Activated naive CD8-positive, alpha-beta T cell (primary cell): ENCODE results near the gene PLAU.
A peak's percentile ranks its signal among the peaks of the same experiment; 100 is the strongest.
"Not testable (repeated sequence)": the region's sequence is repeated elsewhere in the genome, so short reads cannot be mapped to it uniquely, and the experiment has no call there.

ENCODE experiments used
- H3K27ac Mint-ChIP-seq: one replicate; pipeline ENCODE4 v1.8.0; 2021; ENCODE audit warnings: mixed read lengths
- H3K27me3 Mint-ChIP-seq: one replicate; pipeline ENCODE4 v1.8.0; 2021; ENCODE audit warnings: mixed read lengths
- H3K36me3 Mint-ChIP-seq: one replicate; pipeline ENCODE4 v1.8.0; 2021; ENCODE audit warnings: mixed read lengths
- H3K4me1 Mint-ChIP-seq: one replicate; pipeline ENCODE4 v1.8.0; 2021; ENCODE audit warnings: low read depth, mixed read lengths
- H3K4me3 Mint-ChIP-seq: one replicate; pipeline ENCODE4 v1.8.0; 2021; ENCODE audit warnings: mild to moderate bottlenecking, mixed read lengths
- H3K9me3 Mint-ChIP-seq: one replicate; pipeline ENCODE4 v1.8.0; 2021; ENCODE audit warnings: low read depth, mixed read lengths

The PLAU gene

GRCh38 chr10:73940634-73941221 is 29.8 kb downstream of the PLAU start:
- Mint-ChIP-seq H3K27me3 (peaks cover 1% of the 10 kb centered on the region), H3K4me3 (no peak overlapping the region), H3K36me3 (no peaks in the 10 kb centered on the region), H3K4me1 (peaks cover 4% of the 10 kb centered on the region), H3K27ac (no peak overlapping the region), H3K9me3 (no peaks in the 10 kb centered on the region)

DNA sequence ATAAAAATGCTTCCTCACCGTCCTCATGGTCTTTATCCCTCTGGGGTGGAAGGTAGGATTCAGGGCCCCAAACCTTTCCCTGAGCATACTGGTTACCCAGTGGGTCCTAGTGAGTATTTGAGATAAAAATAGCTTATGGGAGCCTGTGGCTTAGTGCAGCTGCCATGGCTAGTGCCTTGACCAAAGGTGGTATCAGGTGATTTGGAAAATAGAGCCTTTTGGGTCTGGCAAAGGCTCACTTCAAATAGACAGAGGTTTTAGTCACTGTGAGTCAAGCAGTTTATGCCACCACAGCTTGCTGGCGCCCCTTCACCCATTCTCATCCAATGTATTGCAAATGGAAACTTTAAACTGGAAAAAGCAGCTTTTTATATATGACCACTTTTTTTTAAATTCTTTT is 30.4 kb downstream of the PLAU start:
- Mint-ChIP-seq H3K27ac (no peak overlapping the region), H3K4me3 (no peak overlapping the region), H3K27me3 (peaks cover 1% of the 10 kb centered on the region), H3K4me1 (peaks cover 4% of the 10 kb centered on the region), H3K9me3 (no peaks in the 10 kb centered on the region), H3K36me3 (no peaks in the 10 kb centered on the region)

DNA sequence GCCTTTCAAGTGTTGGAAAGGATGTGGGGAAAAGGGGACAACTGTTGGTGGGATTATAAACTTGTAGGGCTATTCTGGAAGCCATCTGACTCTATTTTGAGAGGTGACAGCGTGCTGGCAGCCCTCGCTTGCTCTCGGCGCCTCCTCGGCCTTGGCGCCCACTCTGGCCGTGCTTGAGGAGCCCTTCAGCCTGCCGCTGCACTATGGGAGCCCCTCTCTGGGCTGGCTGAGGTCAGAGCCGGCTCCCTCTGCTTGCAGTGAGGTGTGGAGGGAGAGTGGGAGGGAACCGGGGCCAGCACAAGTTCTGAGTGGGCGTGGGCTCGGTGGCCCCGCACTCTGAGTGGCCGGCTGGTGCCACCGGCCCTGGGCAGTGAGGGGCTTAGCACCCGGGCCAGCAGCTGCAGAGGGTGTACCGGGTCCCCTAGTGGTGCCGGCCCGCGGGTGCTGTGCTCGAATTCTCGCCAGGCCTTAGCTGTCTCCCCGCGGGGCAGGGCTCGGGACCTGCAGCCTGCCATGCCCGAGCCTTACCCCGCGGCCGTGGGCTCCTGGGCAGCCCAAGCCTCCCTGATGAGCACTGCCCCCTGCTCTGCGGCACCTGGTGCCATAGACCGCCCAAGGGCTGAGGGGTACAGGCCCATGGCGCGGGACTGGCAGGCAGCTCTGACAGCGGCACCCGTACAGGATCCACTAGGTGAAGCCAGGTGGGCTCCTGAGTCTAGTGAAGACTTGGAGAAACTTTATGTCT is 33.6 kb downstream of the PLAU start:
- H3K9me3 Mint-ChIP-seq = no peaks in the 10 kb centered on the region
- H3K4me1 Mint-ChIP-seq = peaks cover 4% of the 10 kb centered on the region
- no peak overlapping the region for H3K27ac Mint-ChIP-seq
- H3K4me3 Mint-ChIP-seq = no peak overlapping the region
- H3K36me3 Mint-ChIP-seq = no peaks in the 10 kb centered on the region
- H3K27me3 Mint-ChIP-seq = peaks cover 1% of the 10 kb centered on the region

DNA sequence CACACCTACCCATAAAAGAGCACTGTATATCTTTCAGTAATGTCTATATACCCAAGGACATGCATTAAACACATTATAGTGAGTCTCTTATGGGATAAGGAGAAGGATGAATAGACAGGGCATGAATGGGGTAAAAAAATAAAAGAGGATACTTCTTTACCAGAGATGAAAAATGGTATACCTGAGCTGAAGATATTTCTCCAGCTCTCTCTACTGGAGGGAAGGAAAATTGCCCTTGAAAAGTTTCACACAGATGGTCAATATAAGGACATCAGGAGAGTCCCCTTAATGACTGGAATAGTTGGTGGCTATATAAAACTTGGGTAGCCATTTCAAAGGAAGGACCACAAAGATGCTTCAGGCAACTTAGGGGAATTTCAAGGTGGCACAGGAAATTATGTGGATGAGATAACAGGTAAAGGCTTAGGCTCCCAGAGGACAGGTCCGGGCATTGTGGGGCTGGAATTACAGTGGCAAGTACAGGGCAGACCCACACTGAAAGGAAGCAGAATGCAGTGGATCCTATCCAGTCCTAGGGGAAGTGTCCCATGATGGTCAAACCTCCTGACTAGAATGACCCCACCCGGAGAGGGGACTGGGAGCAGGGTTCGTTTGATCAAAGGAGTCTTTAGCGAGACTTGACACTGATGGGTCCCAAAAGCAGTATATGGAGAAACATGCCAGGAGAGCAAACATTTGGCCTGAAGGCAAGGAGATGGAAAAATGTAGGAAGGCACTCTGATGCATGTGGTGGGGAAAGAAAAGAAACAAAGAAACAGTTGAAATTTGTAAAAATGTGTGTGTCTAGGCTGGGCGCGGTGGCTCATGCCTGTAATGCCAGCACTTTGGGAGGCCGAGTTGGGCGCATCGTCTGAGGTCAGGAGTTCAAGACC is 35.6 kb downstream of the PLAU start:
- no peak overlapping the region for H3K27ac Mint-ChIP-seq
- H3K27me3 Mint-ChIP-seq = peaks cover 1% of the 10 kb centered on the region
- no peaks in the 10 kb centered on the region for H3K9me3 Mint-ChIP-seq
- H3K4me1 Mint-ChIP-seq = no peaks in the 10 kb centered on the region
- H3K4me3 Mint-ChIP-seq = no peak overlapping the region
- H3K36me3 Mint-ChIP-seq = no peaks in the 10 kb centered on the region

DNA sequence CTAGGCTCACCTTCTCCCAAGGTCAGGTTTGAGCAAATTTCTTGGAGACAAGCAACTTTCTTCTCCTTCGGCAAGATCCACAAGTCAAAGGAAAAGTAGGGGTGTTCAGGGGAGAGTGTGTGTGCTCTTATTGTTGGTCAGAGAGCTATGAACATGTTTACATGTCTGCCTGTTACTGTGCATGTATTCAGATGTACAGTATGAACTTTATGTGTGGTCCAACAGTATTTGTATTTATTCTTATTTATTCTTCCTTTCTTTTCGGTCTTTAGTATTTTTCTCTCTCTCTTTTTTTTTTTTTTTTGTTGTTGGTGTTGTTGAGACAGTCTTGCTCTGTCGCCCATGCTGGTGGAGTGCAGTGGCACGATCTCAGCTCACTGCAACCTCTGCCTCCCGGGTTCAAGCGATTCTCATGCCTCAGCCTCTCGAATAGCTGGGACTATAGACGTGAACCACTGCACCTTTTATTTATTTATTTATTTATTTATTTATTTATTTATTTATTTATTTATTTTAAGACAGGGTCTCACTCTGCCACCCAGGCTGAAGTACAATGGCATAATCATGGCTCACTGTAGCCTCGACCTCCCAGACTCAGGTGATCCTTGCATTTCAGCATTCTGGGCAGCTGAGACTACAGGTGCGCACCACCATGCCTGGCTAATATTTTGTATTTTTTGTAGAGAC is 38.2 kb downstream of the PLAU start:
- Mint-ChIP-seq H3K4me3 (no peak overlapping the region), H3K27me3 (no peaks in the 10 kb centered on the region), H3K27ac (no peak overlapping the region), H3K4me1 (peaks cover 5% of the 10 kb centered on the region), H3K36me3 (no peaks in the 10 kb centered on the region), H3K9me3 (no peaks in the 10 kb centered on the region)

- Mint-ChIP-seq H3K27me3 (no peaks in the 10 kb centered on the region), H3K9me3 (no peaks in the 10 kb centered on the region), H3K36me3 (no peaks in the 10 kb centered on the region), H3K4me1 (peaks cover 5% of the 10 kb centered on the region), H3K4me3 (no peak overlapping the region), H3K27ac (no peak overlapping the region)
Observed at GRCh38 chr10:73950155-73950948, 39.4 kb downstream of the PLAU start.

DNA sequence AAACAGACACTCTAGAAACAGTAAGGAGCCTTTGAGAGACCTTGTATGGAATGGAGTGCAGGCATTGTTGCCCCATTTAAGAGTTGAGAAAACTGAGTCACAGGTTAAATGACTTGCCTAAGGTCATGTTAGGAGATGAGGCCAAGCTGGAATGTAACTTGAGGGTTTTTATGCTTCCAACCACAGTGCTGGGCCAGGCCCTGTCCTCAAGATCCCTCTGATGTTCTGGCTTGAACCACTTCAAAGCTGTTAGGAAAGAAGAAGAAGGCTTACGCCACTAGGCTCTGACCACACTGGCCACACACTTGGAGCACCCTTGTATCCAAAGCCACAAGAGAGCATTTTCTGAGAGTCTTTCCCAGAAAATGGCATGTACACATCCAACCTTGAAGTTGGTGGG is 42.7 kb downstream of the PLAU start:
- no peaks in the 10 kb centered on the region for H3K36me3 Mint-ChIP-seq
- no peak overlapping the region for H3K27ac Mint-ChIP-seq
- H3K4me1 Mint-ChIP-seq = peaks cover 29% of the 10 kb centered on the region
- H3K27me3 Mint-ChIP-seq = no peaks in the 10 kb centered on the region
- no peaks in the 10 kb centered on the region for H3K9me3 Mint-ChIP-seq
- H3K4me3 Mint-ChIP-seq = no peak overlapping the region

DNA sequence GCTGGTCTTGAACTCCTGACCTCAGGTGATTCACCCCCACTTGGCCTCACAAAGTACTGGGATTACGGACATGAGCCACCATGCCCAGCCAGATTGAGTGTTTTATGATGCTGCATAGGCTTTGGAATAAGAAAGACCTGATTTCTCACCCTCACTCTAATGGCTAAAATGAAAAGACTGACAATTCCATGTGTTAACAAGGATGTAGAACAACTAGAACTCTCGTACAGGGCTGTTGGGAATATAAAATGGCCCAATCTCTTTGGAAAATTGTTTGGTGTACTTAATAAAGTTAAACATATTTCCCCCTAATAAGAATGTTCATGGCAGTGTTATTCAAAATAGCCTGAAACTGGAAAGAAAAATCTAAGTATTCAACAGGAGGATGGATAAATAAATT is 43.8 kb downstream of the PLAU start:
- Mint-ChIP-seq H3K36me3 (no peaks in the 10 kb centered on the region), H3K27me3 (no peaks in the 10 kb centered on the region), H3K4me1 (peaks cover 33% of the 10 kb centered on the region), H3K9me3 (no peaks in the 10 kb centered on the region), H3K27ac (no peak overlapping the region), H3K4me3 (no peak overlapping the region)

GRCh38 chr10:73955719-73956118 is 44.8 kb downstream of the PLAU start:
- Mint-ChIP-seq H3K9me3 (no peaks in the 10 kb centered on the region), H3K4me3 (no peak overlapping the region), H3K27me3 (no peaks in the 10 kb centered on the region), H3K36me3 (no peaks in the 10 kb centered on the region), H3K27ac (no peak overlapping the region), H3K4me1 (peaks cover 33% of the 10 kb centered on the region)

GRCh38 chr10:73956476-73957359 is 45.8 kb downstream of the PLAU start:
- Mint-ChIP-seq H3K4me3 (peak overlapping the region; percentile 52), H3K9me3 (no peaks in the 10 kb centered on the region), H3K27ac (peak overlapping the region; percentile 50), H3K4me1 (peaks cover 33% of the 10 kb centered on the region), H3K36me3 (no peaks in the 10 kb centered on the region), H3K27me3 (no peaks in the 10 kb centered on the region)

DNA sequence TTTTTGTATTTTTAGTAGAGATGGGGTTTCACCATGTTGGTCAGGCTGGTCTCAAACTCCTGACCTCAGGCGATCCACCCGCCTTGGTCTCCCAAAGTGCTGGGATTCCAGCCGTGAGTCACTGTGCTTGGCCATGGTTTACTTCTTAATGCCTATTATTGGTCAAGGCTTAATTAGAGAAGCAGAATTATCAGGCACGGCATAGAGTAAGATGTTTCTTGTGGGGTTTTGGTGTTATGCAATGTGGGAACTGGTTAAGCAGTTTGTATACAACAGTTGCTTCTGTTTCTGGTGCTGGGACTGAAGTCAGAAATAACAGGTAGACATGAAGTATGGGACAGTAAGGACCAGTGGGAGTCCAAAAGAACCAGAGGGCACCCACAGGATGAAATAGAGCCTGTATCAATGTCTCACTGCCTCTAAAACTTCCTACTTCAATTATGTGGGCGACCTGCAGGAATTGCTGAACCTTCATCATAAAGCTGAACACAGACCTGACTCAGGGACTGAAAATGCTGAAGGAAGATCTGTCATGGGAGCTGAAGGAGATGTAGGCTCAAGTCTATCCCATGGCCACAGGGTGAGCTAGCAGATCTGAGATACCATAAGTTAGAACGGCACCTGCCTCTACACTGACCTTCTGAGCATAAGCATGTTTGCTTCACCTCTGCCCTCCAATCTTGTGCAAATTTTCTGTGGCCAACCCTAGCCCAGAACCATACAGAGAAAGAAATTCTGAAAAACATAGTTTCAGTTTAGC is 48.7 kb downstream of the PLAU start:
- H3K36me3 Mint-ChIP-seq = no peaks in the 10 kb centered on the region
- no peak overlapping the region for H3K4me3 Mint-ChIP-seq
- H3K4me1 Mint-ChIP-seq = peaks cover 28% of the 10 kb centered on the region
- H3K9me3 Mint-ChIP-seq = no peaks in the 10 kb centered on the region
- H3K27ac Mint-ChIP-seq = no peak overlapping the region
- H3K27me3 Mint-ChIP-seq = no peaks in the 10 kb centered on the region

DNA sequence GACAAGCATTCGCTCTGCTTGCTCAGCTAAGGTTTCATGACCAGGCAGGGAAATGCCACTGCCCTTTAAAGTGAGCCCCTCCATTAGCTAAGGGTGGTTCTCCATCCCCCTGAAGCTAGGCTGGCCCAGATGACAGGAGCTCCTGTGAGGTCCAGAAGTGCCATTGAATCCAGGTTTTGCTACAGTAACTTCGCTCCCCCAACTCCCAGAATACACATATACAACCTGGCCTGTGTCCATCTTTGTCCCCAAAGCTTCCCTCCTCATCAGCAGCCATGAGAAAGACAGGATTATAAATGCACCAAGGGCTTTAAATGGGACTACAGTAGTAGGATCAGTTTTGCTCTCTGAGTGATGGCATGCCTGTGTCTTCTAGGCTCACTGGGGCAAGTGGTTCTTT is 51.5 kb downstream of the PLAU start:
- Mint-ChIP-seq H3K36me3 (no peaks in the 10 kb centered on the region), H3K4me1 (peaks cover 11% of the 10 kb centered on the region), H3K4me3 (no peak overlapping the region), H3K27me3 (no peaks in the 10 kb centered on the region), H3K9me3 (no peaks in the 10 kb centered on the region), H3K27ac (no peak overlapping the region)

GRCh38 chr10:73963533-73963932 is 52.6 kb downstream of the PLAU start:
- not testable (repeated sequence) for H3K27me3 Mint-ChIP-seq, H3K36me3 Mint-ChIP-seq, H3K4me1 Mint-ChIP-seq, H3K27ac Mint-ChIP-seq, H3K9me3 Mint-ChIP-seq, H3K4me3 Mint-ChIP-seq
